OCI-LY1 (cell line): Measurements from ENCODE around the gene OVAAL.

Experiments used
- H2AFZ ChIP-seq: fragments of 200-600 bp; sonication (generic), shearing (Covaris generic); 2 replicates; pipeline ENCODE4 v1.6.0; 2014; ENCODE audit warnings: antibody characterized with exemption, mild to moderate bottlenecking, low read length
- H3F3A ChIP-seq: fragments of 200-600 bp; sonication (generic), shearing (Covaris generic); 2 replicates; pipeline ENCODE4 v1.6.0; 2014; ENCODE audit warnings: mild to moderate bottlenecking, antibody characterized with exemption, low read length, moderate library complexity; ENCODE audit not compliant: insufficient read depth
- H3K27ac ChIP-seq: fragments of 200-600 bp; sonication (generic); 2 replicates; pipeline ENCODE4 v1.5.1; 2014; ENCODE audit warnings: low read length, mixed run types, mild to moderate bottlenecking, low read depth; ENCODE audit not compliant: poor library complexity, severe bottlenecking
- H3K27me3 ChIP-seq: fragments of 200-600 bp; sonication (generic); 2 replicates; pipeline ENCODE4 v1.6.0; 2014; ENCODE audit warnings: antibody characterized with exemption, mild to moderate bottlenecking, low read length, moderate library complexity; ENCODE audit not compliant: insufficient read depth
- H3K36me3 ChIP-seq: fragments of 200-600 bp; sonication (generic); 2 replicates; pipeline ENCODE4 v1.6.1; 2014; ENCODE audit warnings: mild to moderate bottlenecking, antibody characterized with exemption, low read length, moderate library complexity, mixed read lengths; ENCODE audit not compliant: insufficient read depth
- H3K4me1 ChIP-seq: fragments of 200-600 bp; sonication (generic); 2 replicates; pipeline ENCODE4 v1.5.1; 2014; ENCODE audit warnings: mild to moderate bottlenecking, low read length, moderate library complexity; ENCODE audit not compliant: insufficient read depth, severe bottlenecking
- H3K4me2 ChIP-seq: fragments of 200-600 bp; sonication (generic), shearing (Covaris generic); 2 replicates; pipeline ENCODE4 v1.6.1; 2014; ENCODE audit warnings: low read length
- H3K4me3 ChIP-seq: fragments of 200-600 bp; sonication (generic); 2 replicates; pipeline ENCODE4 v1.5.1; 2014; ENCODE audit warnings: low read length, low read depth, mild to moderate bottlenecking, mixed read lengths; ENCODE audit not compliant: poor library complexity, severe bottlenecking
- H3K79me2 ChIP-seq: fragments of 200-600 bp; shearing (Covaris generic); 2 replicates; pipeline ENCODE4 v1.6.1; 2016; ENCODE audit warnings: mixed run types, low read length, mixed read lengths; ENCODE audit not compliant: insufficient read depth
- H3K9ac ChIP-seq: fragments of 200-600 bp; sonication (generic), shearing (Covaris generic); 2 replicates; pipeline ENCODE4 v1.6.1; 2014; ENCODE audit warnings: mild to moderate bottlenecking, low read length, mixed read lengths
- H3K9me2 ChIP-seq: fragments of 200-600 bp; sonication (generic), shearing (Covaris generic); 2 replicates; pipeline ENCODE4 v1.6.1; 2014; ENCODE audit warnings: low read depth, mild to moderate bottlenecking, low read length, mixed read lengths
- H3K9me3 ChIP-seq: fragments of 200-600 bp; shearing (Covaris generic); 2 replicates; pipeline ENCODE4 v1.6.1; 2014; ENCODE audit warnings: low read length, mixed read lengths
- H4K20me1 ChIP-seq: fragments of 200-600 bp; sonication (generic), shearing (Covaris generic); 2 replicates; pipeline ENCODE4 v1.6.0; 2016; ENCODE audit warnings: mild to moderate bottlenecking, low read length; ENCODE audit not compliant: insufficient read depth
- EZH2 ChIP-seq: fragments of 200-600 bp; sonication (generic), shearing (Covaris generic); IDR thresholded peaks from 2 replicates; pipeline ENCODE4 v1.8.0; 2017; ENCODE audit warnings: borderline replicate concordance, mixed run types, mild to moderate bottlenecking, antibody characterized with exemption, low read length, moderate library complexity, mixed read lengths
- TF ChIP-seq, protein P1 (sequence below): fragments of 200-600 bp; sonication (generic), shearing (Covaris generic); IDR thresholded peaks from 2 replicates; pipeline ENCODE4 v1.5.1; 2017; ENCODE audit warnings: mild to moderate bottlenecking, antibody characterized with exemption, low read length, moderate library complexity, mixed read lengths

OVAAL gene

DNA sequence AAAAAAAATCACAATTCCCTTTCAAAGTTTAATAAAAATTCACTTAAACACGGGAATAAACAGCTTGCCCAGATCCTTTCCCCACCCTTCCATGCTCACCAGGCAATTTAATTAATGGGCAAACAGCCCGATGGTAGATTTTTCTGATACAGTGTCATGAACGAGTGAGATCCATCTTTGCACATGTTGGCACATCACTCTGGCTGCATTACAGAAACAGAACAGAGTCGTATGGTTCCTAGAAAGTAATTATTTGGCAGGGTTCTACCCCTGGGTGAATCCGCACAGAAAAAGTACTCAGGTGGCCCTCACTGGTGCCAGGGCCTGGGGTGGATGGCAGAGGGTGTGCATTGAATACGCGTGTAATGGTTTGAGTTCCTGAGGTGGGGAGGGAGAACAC lies 24.6 kb upstream of the OVAAL start:
- Histone ChIP-seq H3K27me3 (no peaks in the 10 kb centered on the region), H3K9me3 (no peaks in the 10 kb centered on the region), H3K4me1 (no peaks in the 10 kb centered on the region), H3K9me2 (no peaks in the 10 kb centered on the region), H3K36me3 (no peaks in the 10 kb centered on the region), H3K27ac (no peak overlapping the region), H3K9ac (no peak overlapping the region), H3K4me2 (no peak overlapping the region), H3K79me2 (no peaks in the 10 kb centered on the region), H3F3A (no peaks in the 10 kb centered on the region), H4K20me1 (no peaks in the 10 kb centered on the region), H2AFZ (no peak overlapping the region), H3K4me3 (no peak overlapping the region)
- TF ChIP-seq, protein P1, sequence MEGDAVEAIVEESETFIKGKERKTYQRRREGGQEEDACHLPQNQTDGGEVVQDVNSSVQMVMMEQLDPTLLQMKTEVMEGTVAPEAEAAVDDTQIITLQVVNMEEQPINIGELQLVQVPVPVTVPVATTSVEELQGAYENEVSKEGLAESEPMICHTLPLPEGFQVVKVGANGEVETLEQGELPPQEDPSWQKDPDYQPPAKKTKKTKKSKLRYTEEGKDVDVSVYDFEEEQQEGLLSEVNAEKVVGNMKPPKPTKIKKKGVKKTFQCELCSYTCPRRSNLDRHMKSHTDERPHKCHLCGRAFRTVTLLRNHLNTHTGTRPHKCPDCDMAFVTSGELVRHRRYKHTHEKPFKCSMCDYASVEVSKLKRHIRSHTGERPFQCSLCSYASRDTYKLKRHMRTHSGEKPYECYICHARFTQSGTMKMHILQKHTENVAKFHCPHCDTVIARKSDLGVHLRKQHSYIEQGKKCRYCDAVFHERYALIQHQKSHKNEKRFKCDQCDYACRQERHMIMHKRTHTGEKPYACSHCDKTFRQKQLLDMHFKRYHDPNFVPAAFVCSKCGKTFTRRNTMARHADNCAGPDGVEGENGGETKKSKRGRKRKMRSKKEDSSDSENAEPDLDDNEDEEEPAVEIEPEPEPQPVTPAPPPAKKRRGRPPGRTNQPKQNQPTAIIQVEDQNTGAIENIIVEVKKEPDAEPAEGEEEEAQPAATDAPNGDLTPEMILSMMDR = no peak
- TF ChIP-seq EZH2 = no peak

DNA sequence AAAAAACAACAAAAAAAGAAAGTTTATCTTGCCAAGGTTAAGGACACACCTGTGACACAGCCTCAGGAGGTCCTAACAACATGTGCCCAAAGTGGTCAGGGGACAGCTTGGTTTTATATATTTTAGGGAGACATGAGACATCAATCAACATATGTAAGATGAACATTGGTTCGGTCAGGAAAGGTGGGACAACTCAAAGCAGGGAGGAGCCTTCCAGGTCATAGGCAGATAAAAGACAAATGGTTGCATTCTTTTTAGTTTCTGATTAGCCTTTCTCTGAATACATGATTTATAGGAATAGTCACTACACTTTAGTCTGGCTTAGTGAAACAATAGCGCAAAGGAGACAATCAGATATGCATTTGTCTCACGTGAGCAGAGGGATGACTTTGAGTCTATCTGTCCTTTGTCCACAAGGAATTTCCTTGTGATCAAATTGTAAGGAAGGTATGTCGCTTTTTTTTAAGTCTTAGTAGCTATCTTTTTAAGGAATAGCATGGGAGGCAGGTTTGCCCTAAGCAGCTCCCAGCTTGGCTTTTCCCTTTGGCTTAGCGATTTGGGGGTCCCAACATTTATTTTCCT lies 23.3 kb upstream of the OVAAL start:
- H3F3A ChIP-seq = no peaks in the 10 kb centered on the region
- no peaks in the 10 kb centered on the region for H3K27me3 ChIP-seq
- no peak overlapping the region for H3K4me3 ChIP-seq
- no peak overlapping the region for H3K9ac ChIP-seq
- H3K36me3 ChIP-seq = no peaks in the 10 kb centered on the region
- no peak overlapping the region for H3K27ac ChIP-seq
- no peaks in the 10 kb centered on the region for H4K20me1 ChIP-seq
- H3K4me2 ChIP-seq = no peak overlapping the region
- H3K4me1 ChIP-seq = no peaks in the 10 kb centered on the region
- TF ChIP-seq, protein P1 = no peak
- TF ChIP-seq EZH2 = no peak
- no peaks in the 10 kb centered on the region for H3K9me2 ChIP-seq
- H2AFZ ChIP-seq = no peak overlapping the region
- H3K9me3 ChIP-seq = no peaks in the 10 kb centered on the region
- no peaks in the 10 kb centered on the region for H3K79me2 ChIP-seq

DNA sequence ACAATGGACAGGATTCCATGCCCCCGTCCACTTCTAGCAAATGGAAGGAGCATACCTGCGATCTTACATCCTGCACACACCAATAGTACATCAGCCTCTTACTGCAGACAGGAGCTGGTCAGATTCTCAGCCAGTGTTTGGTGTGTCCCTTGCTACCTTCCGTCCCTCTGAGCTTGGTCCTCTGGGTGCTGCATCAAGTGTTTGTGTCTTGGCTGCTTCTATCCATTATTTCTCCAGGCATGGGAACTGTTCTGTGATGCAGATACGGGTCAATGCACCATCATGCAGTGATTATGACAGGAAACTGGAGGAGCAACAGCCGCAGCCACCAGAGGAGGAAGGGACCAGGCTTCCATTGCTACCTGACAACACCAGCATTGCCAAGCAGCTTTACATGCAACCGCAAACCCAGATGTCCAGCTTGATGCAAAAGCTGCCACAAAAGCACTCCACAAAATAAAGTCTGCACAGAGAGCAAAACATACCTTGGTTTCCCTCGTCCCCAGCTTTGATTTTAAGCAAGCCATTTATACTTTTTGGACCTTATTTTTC lies 21.9 kb upstream of the OVAAL start:
- H3K4me3 ChIP-seq = no peak overlapping the region
- no peak overlapping the region for H2AFZ ChIP-seq
- no peaks in the 10 kb centered on the region for H4K20me1 ChIP-seq
- no peaks in the 10 kb centered on the region for H3K9me3 ChIP-seq
- H3K27me3 ChIP-seq = no peaks in the 10 kb centered on the region
- no peaks in the 10 kb centered on the region for H3K4me1 ChIP-seq
- no peak overlapping the region for H3K4me2 ChIP-seq
- no peak overlapping the region for H3K9ac ChIP-seq
- TF ChIP-seq, protein P1 = no peak
- no peak for TF ChIP-seq EZH2
- H3K27ac ChIP-seq = no peak overlapping the region
- no peaks in the 10 kb centered on the region for H3F3A ChIP-seq
- no peaks in the 10 kb centered on the region for H3K79me2 ChIP-seq
- no peaks in the 10 kb centered on the region for H3K36me3 ChIP-seq
- H3K9me2 ChIP-seq = no peaks in the 10 kb centered on the region
